ENCODE data around the gene DPPA2.

- TF ChIP-seq CTCF (IDR thresholded peaks at IDR 0.05) (no peak), POLR2A (IDR thresholded peaks at IDR 0.05) (no peak)
These were observed at the start of gene DPPA2 for GRCh38 chr3:109316162-109316730.
